Measurements from ENCODE around the gene OSBP2. TPM values are rescaled to one million over a fixed set of nuclear protein-coding genes. Genes with fewer than 3 reads are reported as not detected.

Gene OSBP2
- total and polyA plus RNA-seq, 2 of the 13 experiments (the other 11 are each of a cell fraction or from before 2014, with no cell fraction given), result 5.0 to 7.7 TPM

DNA sequence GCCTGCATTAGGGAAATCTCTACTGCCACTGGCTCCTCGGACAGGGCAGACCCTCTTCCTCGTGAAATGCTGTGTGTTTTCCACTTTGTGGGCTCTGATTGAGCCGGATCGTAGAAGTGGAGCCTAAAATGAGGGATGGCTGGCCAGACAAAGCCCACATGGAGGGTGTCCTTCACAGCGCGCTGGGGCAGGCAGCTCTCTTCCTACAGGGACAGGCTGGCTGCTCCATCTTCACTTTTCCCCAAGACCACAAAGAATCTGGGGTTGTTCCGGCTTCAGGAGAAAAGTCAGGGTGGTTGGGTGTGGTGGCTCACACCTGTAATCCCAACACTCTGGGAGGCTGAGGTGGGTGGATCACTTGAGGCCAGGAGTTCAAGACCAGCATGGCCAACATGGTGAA, 179.0 kb downstream of the OSBP2 start (continued):
- TF ChIP-seq, protein P1, sequence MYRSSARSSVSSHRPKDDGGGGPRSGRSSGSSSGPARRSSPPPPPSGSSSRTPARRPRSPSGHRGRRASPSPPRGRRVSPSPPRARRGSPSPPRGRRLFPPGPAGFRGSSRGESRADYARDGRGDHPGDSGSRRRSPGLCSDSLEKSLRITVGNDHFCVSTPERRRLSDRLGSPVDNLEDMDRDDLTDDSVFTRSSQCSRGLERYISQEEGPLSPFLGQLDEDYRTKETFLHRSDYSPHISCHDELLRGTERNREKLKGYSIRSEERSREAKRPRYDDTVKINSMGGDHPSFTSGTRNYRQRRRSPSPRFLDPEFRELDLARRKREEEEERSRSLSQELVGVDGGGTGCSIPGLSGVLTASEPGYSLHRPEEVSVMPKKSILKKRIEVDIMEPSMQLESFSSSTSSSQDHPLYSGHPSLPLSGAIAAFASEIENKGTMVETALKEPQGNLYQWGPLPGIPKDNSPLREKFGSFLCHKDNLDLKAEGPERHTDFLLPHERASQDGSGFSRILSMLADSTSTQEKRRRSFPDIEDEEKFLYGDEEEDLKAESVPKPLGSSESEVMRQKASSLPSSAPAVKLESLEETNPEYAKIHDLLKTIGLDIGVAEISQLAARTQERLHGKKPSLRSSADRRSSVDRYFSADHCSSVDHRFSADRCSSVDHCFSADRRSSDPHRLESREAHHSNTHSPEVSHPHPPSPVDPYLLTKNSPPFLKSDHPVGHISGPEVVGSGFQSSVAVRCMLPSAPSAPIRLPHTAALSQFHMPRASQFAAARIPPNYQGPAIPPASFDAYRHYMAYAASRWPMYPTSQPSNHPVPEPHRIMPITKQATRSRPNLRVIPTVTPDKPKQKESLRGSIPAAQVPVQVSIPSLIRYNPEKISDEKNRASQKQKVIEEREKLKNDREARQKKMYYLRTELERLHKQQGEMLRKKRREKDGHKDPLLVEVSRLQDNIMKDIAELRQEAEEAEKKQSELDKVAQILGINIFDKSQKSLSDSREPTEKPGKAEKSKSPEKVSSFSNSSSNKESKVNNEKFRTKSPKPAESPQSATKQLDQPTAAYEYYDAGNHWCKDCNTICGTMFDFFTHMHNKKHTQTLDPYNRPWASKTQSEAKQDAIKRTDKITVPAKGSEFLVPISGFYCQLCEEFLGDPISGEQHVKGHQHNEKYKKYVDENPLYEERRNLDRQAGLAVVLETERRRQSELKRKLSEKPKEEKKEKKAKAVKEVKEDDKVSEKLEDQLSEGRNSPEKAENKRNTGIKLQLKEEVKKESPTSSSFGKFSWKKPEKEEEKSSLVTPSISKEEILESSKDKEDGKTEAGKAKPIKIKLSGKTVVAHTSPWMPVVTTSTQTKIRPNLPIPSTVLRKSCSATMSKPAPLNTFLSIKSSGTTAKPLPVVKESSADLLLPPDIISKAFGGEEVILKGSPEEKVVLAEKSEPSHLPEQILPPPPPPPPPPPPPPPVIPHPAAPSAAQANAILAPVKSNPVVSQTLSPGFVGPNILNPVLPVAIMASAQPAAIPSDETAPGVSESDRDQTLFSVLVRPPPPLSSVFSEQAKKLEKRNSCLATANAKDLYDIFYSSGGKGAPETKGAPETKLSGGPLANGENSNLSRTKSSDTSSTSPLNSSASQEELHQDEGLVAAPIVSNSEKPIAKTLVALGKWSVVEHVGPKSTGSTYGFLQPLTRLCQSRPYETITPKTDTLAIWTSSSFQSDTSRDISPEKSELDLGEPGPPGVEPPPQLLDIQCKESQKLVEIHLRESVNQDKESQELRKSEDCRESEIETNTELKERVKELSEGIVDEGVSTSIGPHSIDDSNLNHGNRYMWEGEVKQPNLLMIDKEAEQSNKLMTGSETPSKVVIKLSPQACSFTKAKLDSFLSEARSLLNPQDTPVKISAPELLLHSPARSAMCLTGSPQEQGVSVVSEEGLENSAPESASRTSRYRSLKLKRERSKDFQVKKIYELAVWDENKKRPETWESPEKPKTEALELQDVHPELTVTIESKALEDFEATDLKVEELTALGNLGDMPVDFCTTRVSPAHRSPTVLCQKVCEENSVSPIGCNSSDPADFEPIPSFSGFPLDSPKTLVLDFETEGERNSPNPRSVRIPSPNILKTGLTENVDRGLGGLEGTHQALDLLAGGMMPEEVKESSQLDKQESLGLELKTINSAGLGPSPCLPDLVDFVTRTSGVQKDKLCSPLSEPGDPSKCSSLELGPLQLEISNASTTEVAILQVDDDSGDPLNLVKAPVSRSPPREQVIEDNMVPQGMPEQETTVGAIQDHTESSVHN (CRISPR knock-in tag; IDR thresholded peaks at IDR 0.05), result no peak
- TF ChIP-seq HMG20A (CRISPR knock-in tag; IDR thresholded peaks at IDR 0.05; ENCODE audit: borderline replicate concordance) (no peak), SIX4 (CRISPR knock-in tag; IDR thresholded peaks at IDR 0.05) (no peak), NFKBIZ (CRISPR knock-in tag; IDR thresholded peaks at IDR 0.05) (no peak), ZNF703 (CRISPR knock-in tag; IDR thresholded peaks at IDR 0.05; ENCODE audit: borderline replicate concordance) (no peak)
- TF ChIP-seq, protein P2, sequence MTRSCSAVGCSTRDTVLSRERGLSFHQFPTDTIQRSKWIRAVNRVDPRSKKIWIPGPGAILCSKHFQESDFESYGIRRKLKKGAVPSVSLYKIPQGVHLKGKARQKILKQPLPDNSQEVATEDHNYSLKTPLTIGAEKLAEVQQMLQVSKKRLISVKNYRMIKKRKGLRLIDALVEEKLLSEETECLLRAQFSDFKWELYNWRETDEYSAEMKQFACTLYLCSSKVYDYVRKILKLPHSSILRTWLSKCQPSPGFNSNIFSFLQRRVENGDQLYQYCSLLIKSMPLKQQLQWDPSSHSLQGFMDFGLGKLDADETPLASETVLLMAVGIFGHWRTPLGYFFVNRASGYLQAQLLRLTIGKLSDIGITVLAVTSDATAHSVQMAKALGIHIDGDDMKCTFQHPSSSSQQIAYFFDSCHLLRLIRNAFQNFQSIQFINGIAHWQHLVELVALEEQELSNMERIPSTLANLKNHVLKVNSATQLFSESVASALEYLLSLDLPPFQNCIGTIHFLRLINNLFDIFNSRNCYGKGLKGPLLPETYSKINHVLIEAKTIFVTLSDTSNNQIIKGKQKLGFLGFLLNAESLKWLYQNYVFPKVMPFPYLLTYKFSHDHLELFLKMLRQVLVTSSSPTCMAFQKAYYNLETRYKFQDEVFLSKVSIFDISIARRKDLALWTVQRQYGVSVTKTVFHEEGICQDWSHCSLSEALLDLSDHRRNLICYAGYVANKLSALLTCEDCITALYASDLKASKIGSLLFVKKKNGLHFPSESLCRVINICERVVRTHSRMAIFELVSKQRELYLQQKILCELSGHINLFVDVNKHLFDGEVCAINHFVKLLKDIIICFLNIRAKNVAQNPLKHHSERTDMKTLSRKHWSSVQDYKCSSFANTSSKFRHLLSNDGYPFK (CRISPR knock-in tag; IDR thresholded peaks at IDR 0.05; ENCODE audit: borderline replicate concordance), result no peak
